WTC11 (cell line): Measurements from ENCODE around the gene TANGO6. TPM values are rescaled to one million over a fixed set of nuclear protein-coding genes. Genes with fewer than 3 reads are reported as not detected.
"Not testable (repeated sequence)": the region's sequence is repeated elsewhere in the genome, so short reads cannot be mapped to it uniquely, and the experiment has no call there.

Experiments
- ATAC-seq: fragments of 200-7000 bp; cut with Tn5 transposase; 2 replicates; pipeline ENCODE4 v1.10.0; 2021; ENCODE audit warnings: mild to moderate bottlenecking, moderate library complexity
- CTCF ChIA-PET: fragments of 300-600 bp; sonication (Branson Sonifier 250); formaldehyde crosslinking; loops from one replicate; lab custom pipeline; 2021; ENCODE audit warnings: antibody characterized with exemption; lab: Charles Lee
- POLR2A ChIA-PET: fragments of 350-600 bp; sonication (Branson Sonifier 250); formaldehyde crosslinking; loops from one replicate; lab custom pipeline; 2021; ENCODE audit warnings: antibody characterized with exemption; lab: Charles Lee
- DNase-seq: peaks from one replicate; pipeline ENCODE4 v3.0.0; 2021; ENCODE audit warnings: low spot score
- H3K27ac Mint-ChIP-seq: 2 replicates; pipeline ENCODE4 v1.8.0; 2021; ENCODE audit warnings: mixed read lengths
- H3K27me3 Mint-ChIP-seq: 2 replicates; pipeline ENCODE4 v1.8.0; 2021; ENCODE audit warnings: low read depth, mild to moderate bottlenecking, moderate library complexity, mixed read lengths
- H3K36me3 Mint-ChIP-seq: 2 replicates; pipeline ENCODE4 v1.8.0; 2021; ENCODE audit warnings: mixed read lengths
- H3K4me1 Mint-ChIP-seq: 2 replicates; pipeline ENCODE4 v1.8.0; 2022; ENCODE audit warnings: mixed read lengths
- H3K4me3 Mint-ChIP-seq: 2 replicates; pipeline ENCODE4 v1.8.0; 2021; ENCODE audit warnings: mild to moderate bottlenecking, moderate library complexity, mixed read lengths
- H3K9me3 Mint-ChIP-seq: 2 replicates; pipeline ENCODE4 v1.8.0; 2021; ENCODE audit warnings: mixed read lengths
- ESRRA ChIP-seq: sonication (generic); formaldehyde crosslinking; IDR thresholded peaks from 2 replicates; pipeline ENCODE4 v1.8.1; 2022; ENCODE audit warnings: mild to moderate bottlenecking, missing genetic modification reagents, borderline replicate concordance
- FOXK1 ChIP-seq: sonication (generic); formaldehyde crosslinking; IDR thresholded peaks from 2 replicates; pipeline ENCODE4 v1.8.0; 2022; ENCODE audit warnings: mild to moderate bottlenecking, moderate library complexity, missing genetic modification reagents
- SMAD3 ChIP-seq: sonication (generic); formaldehyde crosslinking; IDR thresholded peaks from 2 replicates; pipeline ENCODE4 v1.8.0; 2022; ENCODE audit warnings: missing genetic modification reagents, mild to moderate bottlenecking, borderline replicate concordance
- ZNF121 ChIP-seq: sonication (generic); formaldehyde crosslinking; IDR thresholded peaks from 2 replicates; pipeline ENCODE4 v1.8.0; 2023; ENCODE audit warnings: missing genetic modification reagents
- ZNF317 ChIP-seq: sonication (generic); formaldehyde crosslinking; IDR thresholded peaks from 2 replicates; pipeline ENCODE4 v1.8.1; 2023; ENCODE audit warnings: low read depth, mild to moderate bottlenecking, moderate library complexity, missing genetic modification reagents, borderline replicate concordance
- ZNF396 ChIP-seq: fragments of 250-450 bp; sonication (Bioruptor Pico); IDR thresholded peaks from 2 replicates; pipeline ENCODE4 v1.8.0; 2021; ENCODE audit warnings: mild to moderate bottlenecking, moderate library complexity, borderline replicate concordance
- total RNA-seq: library from RNA; stranded (reverse); gene quantifications from 3 replicates; pipeline ENCODE4 v1.2.3, GENCODE V29; 2021
- TF ChIP-seq, protein P1 (sequence below): sonication (generic); formaldehyde crosslinking; IDR thresholded peaks from 2 replicates; pipeline ENCODE4 v1.8.0; 2022; ENCODE audit warnings: mild to moderate bottlenecking, missing genetic modification reagents
- TF ChIP-seq, protein P2 (sequence below): sonication (generic); formaldehyde crosslinking; IDR thresholded peaks from 2 replicates; pipeline ENCODE4 v1.8.1; 2022; ENCODE audit warnings: low read depth, missing genetic modification reagents, borderline replicate concordance
- TF ChIP-seq, protein P3 (sequence below): sonication (generic); formaldehyde crosslinking; IDR thresholded peaks from 2 replicates; pipeline ENCODE4 v1.8.1; 2023; ENCODE audit warnings: mild to moderate bottlenecking, missing genetic modification reagents, borderline replicate concordance
- TF ChIP-seq, protein P4 (sequence below): sonication (generic); formaldehyde crosslinking; IDR thresholded peaks from 2 replicates; pipeline ENCODE4 v1.8.1; 2023; ENCODE audit warnings: mild to moderate bottlenecking, moderate library complexity, missing genetic modification reagents
- TF ChIP-seq, protein P5 (sequence below): sonication (generic); formaldehyde crosslinking; IDR thresholded peaks from 2 replicates; pipeline ENCODE4 v1.8.0; 2023; ENCODE audit warnings: mild to moderate bottlenecking, missing genetic modification reagents

TANGO6 gene
- total RNA-seq, 1 experiment from 2014 or later = 15.6 TPM

DNA sequence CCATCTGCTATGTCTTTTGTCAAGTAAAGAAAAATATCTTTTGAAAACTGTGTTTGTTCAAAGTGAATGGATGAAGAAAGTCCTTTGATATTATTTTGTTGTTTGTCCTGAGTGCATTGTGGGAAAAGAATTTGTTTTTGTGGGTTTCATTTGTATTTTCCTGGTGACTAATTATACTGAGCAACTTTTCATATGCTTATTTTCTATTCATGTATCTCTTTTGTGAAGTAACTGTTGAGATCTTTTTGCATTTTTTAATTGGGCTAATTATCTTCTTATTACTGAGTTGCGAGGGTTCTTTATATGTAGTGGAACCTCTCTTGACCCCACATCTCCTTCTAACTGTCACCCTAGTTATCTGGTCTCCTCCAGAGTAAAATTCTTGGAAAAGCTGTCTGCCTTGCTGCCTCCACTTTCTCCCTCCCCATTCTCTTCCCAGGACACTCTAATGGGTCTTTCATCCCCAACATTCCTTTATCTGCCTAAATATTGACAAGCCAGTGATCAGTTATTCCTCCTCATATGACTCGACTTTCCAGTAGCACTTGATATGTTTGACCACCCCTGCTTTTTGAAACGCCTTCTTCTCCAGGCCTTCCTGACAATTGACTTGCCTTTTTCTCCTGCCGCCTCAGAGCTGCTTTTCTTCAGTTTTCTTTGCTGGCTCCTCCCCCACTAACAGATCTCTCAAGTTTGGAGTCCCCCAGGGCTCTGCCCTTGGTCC is 144.6 kb downstream of the TANGO6 start (continued):
- TF ChIP-seq ESRRA = no peak
- TF ChIP-seq, protein P1, sequence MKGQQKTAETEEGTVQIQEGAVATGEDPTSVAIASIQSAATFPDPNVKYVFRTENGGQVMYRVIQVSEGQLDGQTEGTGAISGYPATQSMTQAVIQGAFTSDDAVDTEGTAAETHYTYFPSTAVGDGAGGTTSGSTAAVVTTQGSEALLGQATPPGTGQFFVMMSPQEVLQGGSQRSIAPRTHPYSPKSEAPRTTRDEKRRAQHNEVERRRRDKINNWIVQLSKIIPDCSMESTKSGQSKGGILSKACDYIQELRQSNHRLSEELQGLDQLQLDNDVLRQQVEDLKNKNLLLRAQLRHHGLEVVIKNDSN (CRISPR knock-in tag) = no peak

DNA sequence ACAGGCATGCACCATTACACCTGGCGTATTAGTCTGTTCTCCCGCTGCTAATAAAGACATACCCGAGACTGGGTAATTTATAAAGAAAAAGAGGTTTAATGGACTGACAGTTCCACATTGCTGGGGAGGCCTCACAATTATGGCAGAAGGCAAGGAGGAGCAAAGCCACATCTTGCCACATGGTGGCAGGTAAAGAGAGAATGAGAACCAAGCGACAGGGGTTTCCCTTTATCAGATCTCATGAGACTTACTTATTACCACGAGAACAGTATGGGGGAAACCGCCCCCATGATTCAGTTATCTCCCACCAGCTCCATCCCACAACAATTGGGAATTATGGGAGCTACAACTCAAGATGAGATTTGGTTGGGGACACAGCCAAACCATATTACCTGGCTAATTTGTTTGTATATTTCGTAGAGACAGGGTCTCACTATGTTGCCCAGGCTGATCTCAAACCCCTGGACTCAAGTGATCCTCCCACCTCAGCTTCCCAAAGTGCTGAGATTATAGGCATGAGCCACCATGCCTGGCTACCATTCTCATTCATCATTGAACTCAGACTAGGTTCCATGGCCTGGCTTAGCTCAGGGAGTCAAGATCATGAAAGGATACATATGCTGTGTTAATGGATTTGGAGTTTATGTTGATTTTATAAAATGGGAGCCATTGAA is 147.0 kb downstream of the TANGO6 start:
- CTCF ChIA-PET = interaction anchor here (0.6 to 3.4 kb wide), 10 partner anchors 18 to 143 kb away, joined by 3 to 18 read pairs (median 3); partner anchors contain the start of gene HAS3
- H3K4me1 Mint-ChIP-seq = peaks cover 75% of the 10 kb centered on the region

DNA sequence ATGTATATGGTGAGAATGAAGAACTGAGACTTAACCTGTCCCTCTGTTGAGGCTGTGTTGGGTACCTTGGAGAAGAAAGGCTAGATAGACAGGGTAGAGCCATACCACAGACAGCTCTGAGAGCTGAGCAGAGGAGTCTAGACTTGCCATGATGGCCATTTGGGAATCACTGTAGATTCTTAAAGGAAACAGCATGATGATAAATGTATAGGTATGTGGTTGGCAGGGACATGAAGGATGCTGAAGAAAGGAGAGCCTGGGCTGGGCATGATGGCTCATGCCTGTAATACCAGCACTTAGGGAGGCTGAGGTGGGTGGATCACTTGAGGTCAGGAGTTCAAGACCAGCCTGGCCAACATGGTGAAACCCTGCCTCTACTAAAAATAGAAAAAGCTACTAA is 147.7 kb downstream of the TANGO6 start:
- no peaks in the 10 kb centered on the region; the same call in 1 of the 2 replicates for H3K27me3 Mint-ChIP-seq

More for the DNA sequence above, 147.0 kb downstream of the TANGO6 start:
- peak; percentile 97 for TF ChIP-seq ZNF121
- peak; percentile 23 for DNase-seq
- H3K4me3 Mint-ChIP-seq, H3K36me3 Mint-ChIP-seq, H3K27me3 Mint-ChIP-seq, H3K9me3 Mint-ChIP-seq: not testable (repeated sequence)
- peak overlapping the region; percentile 11; the same call in 1 of the 2 replicates for H3K27ac Mint-ChIP-seq
- POLR2A ChIA-PET = interaction anchor here (0.7 kb wide), 1 partner anchor 116 kb away, joined by 3 read pairs; no protein-coding TSS in a partner anchor
- ATAC-seq = peak; percentile 33

DNA sequence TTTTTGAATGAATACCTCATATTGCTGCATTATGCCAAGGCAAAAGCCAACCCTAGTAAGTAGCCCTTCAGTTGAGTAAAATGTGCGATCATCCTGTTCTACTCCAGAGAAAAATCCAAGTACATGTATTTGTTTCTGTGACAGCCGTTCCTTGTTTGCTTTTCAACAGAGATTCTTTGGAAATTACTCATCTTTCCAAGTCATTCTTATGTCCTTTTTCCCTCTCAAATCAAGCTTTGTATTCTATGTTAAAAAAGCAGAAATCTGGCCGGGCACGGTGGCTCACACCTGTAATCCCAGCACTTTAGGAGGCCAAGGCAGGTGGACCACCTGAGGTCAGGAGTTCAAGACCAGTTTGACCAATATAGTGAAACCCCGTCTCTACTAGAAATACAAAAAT is 149.2 kb downstream of the TANGO6 start:
- POLR2A ChIA-PET = no interaction called here
- no peak for TF ChIP-seq SMAD3 (CRISPR knock-in tag)
- TF ChIP-seq, protein P2, sequence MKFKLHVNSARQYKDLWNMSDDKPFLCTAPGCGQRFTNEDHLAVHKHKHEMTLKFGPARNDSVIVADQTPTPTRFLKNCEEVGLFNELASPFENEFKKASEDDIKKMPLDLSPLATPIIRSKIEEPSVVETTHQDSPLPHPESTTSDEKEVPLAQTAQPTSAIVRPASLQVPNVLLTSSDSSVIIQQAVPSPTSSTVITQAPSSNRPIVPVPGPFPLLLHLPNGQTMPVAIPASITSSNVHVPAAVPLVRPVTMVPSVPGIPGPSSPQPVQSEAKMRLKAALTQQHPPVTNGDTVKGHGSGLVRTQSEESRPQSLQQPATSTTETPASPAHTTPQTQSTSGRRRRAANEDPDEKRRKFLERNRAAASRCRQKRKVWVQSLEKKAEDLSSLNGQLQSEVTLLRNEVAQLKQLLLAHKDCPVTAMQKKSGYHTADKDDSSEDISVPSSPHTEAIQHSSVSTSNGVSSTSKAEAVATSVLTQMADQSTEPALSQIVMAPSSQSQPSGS = no peak
- TF ChIP-seq, protein P3, sequence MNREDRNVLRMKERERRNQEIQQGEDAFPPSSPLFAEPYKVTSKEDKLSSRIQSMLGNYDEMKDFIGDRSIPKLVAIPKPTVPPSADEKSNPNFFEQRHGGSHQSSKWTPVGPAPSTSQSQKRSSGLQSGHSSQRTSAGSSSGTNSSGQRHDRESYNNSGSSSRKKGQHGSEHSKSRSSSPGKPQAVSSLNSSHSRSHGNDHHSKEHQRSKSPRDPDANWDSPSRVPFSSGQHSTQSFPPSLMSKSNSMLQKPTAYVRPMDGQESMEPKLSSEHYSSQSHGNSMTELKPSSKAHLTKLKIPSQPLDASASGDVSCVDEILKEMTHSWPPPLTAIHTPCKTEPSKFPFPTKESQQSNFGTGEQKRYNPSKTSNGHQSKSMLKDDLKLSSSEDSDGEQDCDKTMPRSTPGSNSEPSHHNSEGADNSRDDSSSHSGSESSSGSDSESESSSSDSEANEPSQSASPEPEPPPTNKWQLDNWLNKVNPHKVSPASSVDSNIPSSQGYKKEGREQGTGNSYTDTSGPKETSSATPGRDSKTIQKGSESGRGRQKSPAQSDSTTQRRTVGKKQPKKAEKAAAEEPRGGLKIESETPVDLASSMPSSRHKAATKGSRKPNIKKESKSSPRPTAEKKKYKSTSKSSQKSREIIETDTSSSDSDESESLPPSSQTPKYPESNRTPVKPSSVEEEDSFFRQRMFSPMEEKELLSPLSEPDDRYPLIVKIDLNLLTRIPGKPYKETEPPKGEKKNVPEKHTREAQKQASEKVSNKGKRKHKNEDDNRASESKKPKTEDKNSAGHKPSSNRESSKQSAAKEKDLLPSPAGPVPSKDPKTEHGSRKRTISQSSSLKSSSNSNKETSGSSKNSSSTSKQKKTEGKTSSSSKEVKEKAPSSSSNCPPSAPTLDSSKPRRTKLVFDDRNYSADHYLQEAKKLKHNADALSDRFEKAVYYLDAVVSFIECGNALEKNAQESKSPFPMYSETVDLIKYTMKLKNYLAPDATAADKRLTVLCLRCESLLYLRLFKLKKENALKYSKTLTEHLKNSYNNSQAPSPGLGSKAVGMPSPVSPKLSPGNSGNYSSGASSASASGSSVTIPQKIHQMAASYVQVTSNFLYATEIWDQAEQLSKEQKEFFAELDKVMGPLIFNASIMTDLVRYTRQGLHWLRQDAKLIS = no peak
- no peak for TF ChIP-seq ZNF396 (CRISPR knock-in tag)
- TF ChIP-seq ZNF317 (CRISPR knock-in tag) = no peak
- no peak for TF ChIP-seq FOXK1 (CRISPR knock-in tag)
- TF ChIP-seq, protein P4, sequence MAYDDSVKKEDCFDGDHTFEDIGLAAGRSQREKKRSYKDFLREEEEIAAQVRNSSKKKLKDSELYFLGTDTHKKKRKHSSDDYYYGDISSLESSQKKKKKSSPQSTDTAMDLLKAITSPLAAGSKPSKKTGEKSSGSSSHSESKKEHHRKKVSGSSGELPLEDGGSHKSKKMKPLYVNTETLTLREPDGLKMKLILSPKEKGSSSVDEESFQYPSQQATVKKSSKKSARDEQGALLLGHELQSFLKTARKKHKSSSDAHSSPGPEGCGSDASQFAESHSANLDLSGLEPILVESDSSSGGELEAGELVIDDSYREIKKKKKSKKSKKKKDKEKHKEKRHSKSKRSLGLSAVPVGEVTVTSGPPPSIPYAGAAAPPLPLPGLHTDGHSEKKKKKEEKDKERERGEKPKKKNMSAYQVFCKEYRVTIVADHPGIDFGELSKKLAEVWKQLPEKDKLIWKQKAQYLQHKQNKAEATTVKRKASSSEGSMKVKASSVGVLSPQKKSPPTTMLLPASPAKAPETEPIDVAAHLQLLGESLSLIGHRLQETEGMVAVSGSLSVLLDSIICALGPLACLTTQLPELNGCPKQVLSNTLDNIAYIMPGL (CRISPR knock-in tag) = no peak
- no peak for ATAC-seq

More for the DNA sequence above, 147.7 kb downstream of the TANGO6 start:
- ATAC-seq (no peak), DNase-seq (no peak)
- Mint-ChIP-seq H3K27ac (no peak overlapping the region; the same call in 1 of the 2 replicates), H3K9me3 (no peaks in the 10 kb centered on the region), H3K4me3 (no peak overlapping the region), H3K36me3 (no peaks in the 10 kb centered on the region), H3K4me1 (peaks cover 79% of the 10 kb centered on the region)
- POLR2A ChIA-PET = no interaction called here
- CTCF ChIA-PET = interaction anchor here (0.8 to 3.4 kb wide), 2 partner anchors 114 to 156 kb away, joined by 3 to 18 read pairs; partner anchors contain the start of gene HAS3
- TF ChIP-seq, protein P5, sequence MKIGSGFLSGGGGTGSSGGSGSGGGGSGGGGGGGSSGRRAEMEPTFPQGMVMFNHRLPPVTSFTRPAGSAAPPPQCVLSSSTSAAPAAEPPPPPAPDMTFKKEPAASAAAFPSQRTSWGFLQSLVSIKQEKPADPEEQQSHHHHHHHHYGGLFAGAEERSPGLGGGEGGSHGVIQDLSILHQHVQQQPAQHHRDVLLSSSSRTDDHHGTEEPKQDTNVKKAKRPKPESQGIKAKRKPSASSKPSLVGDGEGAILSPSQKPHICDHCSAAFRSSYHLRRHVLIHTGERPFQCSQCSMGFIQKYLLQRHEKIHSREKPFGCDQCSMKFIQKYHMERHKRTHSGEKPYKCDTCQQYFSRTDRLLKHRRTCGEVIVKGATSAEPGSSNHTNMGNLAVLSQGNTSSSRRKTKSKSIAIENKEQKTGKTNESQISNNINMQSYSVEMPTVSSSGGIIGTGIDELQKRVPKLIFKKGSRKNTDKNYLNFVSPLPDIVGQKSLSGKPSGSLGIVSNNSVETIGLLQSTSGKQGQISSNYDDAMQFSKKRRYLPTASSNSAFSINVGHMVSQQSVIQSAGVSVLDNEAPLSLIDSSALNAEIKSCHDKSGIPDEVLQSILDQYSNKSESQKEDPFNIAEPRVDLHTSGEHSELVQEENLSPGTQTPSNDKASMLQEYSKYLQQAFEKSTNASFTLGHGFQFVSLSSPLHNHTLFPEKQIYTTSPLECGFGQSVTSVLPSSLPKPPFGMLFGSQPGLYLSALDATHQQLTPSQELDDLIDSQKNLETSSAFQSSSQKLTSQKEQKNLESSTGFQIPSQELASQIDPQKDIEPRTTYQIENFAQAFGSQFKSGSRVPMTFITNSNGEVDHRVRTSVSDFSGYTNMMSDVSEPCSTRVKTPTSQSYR (CRISPR knock-in tag) = no peak
- no peak for TF ChIP-seq ZNF396 (CRISPR knock-in tag)

More for the DNA sequence above, 149.2 kb downstream of the TANGO6 start:
- no peak for DNase-seq
- H3K4me3 Mint-ChIP-seq = no peak overlapping the region
- peaks cover 81% of the 10 kb centered on the region for H3K4me1 Mint-ChIP-seq
- CTCF ChIA-PET = no interaction called here
- H3K36me3 Mint-ChIP-seq = peaks cover 9% of the 10 kb centered on the region
- no peak overlapping the region for H3K27ac Mint-ChIP-seq
- H3K9me3 Mint-ChIP-seq = peaks cover 6% of the 10 kb centered on the region; the same call in 1 of the 2 replicates
- H3K27me3 Mint-ChIP-seq = no peaks in the 10 kb centered on the region; the same call in 1 of the 2 replicates
